ENCODE data around the gene POLR1F.

POLR1F gene, protein sequence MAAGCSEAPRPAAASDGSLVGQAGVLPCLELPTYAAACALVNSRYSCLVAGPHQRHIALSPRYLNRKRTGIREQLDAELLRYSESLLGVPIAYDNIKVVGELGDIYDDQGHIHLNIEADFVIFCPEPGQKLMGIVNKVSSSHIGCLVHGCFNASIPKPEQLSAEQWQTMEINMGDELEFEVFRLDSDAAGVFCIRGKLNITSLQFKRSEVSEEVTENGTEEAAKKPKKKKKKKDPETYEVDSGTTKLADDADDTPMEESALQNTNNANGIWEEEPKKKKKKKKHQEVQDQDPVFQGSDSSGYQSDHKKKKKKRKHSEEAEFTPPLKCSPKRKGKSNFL

DNA sequence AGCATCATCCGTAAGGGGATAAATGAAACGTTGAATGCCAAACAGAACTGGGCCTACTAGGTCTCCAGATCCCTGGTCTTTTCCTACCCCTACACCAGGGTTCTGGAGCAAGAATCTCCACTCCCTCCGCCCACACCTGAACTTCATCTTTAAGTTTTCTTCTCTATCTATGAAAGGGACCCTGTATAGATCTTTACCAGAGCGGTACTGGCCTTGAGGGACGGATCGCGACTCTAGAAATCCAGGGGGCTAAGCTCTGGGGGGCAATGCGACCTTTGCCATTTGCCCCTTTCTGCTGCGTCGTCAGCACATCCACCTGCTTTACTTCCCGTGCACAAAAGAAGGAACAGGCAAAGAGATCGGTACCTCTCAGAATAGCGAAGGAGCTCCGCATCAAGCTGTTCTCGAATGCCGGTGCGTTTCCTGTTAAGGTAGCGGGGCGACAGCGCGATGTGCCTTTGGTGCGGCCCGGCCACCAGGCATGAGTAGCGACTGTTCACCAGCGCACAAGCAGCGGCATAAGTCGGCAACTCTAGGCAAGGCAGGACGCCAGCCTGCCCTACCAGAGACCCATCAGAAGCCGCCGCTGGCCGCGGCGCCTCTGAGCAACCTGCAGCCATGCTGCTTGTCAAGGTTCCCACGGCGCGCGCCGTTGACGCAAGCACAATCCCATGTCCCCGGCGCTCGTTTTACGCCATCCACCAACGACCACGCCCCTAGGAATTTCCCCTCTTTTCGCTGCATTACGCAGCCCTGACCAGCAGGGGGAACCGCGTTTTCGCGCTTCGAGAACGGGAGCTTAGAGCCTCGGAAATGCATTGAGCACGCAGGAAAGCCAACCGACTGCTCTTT, at the start of gene POLR1F:
POLR1F (minus strand) TSS at position 641 of the 852 bp plus-strand sequence; CDS start at position 620, 21 bp downstream.
- POLR2A ChIA-PET: interaction anchor here (0.9 kb wide), 1 partner anchor 888 kb away, joined by 3 read pairs; no protein-coding TSS in a partner anchor

GRCh38 chr7:19754521-19755116, 45.8 kb upstream of the POLR1F start:
- TF ChIP-seq, protein P1, sequence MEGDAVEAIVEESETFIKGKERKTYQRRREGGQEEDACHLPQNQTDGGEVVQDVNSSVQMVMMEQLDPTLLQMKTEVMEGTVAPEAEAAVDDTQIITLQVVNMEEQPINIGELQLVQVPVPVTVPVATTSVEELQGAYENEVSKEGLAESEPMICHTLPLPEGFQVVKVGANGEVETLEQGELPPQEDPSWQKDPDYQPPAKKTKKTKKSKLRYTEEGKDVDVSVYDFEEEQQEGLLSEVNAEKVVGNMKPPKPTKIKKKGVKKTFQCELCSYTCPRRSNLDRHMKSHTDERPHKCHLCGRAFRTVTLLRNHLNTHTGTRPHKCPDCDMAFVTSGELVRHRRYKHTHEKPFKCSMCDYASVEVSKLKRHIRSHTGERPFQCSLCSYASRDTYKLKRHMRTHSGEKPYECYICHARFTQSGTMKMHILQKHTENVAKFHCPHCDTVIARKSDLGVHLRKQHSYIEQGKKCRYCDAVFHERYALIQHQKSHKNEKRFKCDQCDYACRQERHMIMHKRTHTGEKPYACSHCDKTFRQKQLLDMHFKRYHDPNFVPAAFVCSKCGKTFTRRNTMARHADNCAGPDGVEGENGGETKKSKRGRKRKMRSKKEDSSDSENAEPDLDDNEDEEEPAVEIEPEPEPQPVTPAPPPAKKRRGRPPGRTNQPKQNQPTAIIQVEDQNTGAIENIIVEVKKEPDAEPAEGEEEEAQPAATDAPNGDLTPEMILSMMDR (IDR thresholded peaks at IDR 0.05; ENCODE audit: insufficient read depth, low read length, missing control alignments): peak; percentile 41
- no peak for DNase-seq (ENCODE audit: low read depth, low spot score)
- ChIA-PET CTCF (interaction anchor here (0.7 to 6.6 kb wide), 19 partner anchors 10 to 1163 kb away, joined by 3 to 51 read pairs (median 4); no protein-coding TSS in a partner anchor), POLR2A (no interaction called here)
- H3K4me3 ChIP-seq (ENCODE audit: low read depth, low read length): no peak overlapping the region

More for the DNA sequence above, at the start of gene POLR1F:
- CTCF ChIA-PET: interaction anchor here (0.7 to 9.5 kb wide), 24 partner anchors 9 to 1112 kb away, joined by 3 to 378 read pairs (median 4); no protein-coding TSS in a partner anchor
- DNase-seq (ENCODE audit: low read depth, low spot score): peak; percentile 64
- peak within 1 kb of the TSS; percentile 93 for H3K4me3 ChIP-seq (ENCODE audit: low read depth, low read length)
- TF ChIP-seq, protein P1 (IDR thresholded peaks at IDR 0.05; ENCODE audit: insufficient read depth, low read length, missing control alignments): peak; percentile 96

- no peak for DNase-seq (ENCODE audit: low read depth, low spot score)
- POLR2A ChIA-PET: no interaction called here
These were observed 43.2 kb upstream of the POLR1F start for GRCh38 chr7:19752020-19752419.

GRCh38 chr7:19749658-19750057, 40.8 kb upstream of the POLR1F start:
- POLR2A ChIA-PET: no interaction called here
- TF ChIP-seq, protein P1 (IDR thresholded peaks at IDR 0.05; ENCODE audit: insufficient read depth, low read length, missing control alignments): no peak
- H3K4me3 ChIP-seq (ENCODE audit: low read depth, low read length): no peak overlapping the region
- no peak for DNase-seq (ENCODE audit: low read depth, low spot score)
- CTCF ChIA-PET: interaction anchor here (0.8 kb wide), 1 partner anchor 424 kb away, joined by 3 read pairs; no protein-coding TSS in a partner anchor

More at GRCh38 chr7:19752020-19752419, 43.2 kb upstream of the POLR1F start:
- H3K4me3 ChIP-seq (ENCODE audit: low read depth, low read length): no peak overlapping the region
- TF ChIP-seq, protein P1 (IDR thresholded peaks at IDR 0.05; ENCODE audit: insufficient read depth, low read length, missing control alignments): no peak
- CTCF ChIA-PET: interaction anchor here (0.9 to 2.1 kb wide), 5 partner anchors 38 to 846 kb away, joined by 3 to 10 read pairs (median 4); no protein-coding TSS in a partner anchor

DNA sequence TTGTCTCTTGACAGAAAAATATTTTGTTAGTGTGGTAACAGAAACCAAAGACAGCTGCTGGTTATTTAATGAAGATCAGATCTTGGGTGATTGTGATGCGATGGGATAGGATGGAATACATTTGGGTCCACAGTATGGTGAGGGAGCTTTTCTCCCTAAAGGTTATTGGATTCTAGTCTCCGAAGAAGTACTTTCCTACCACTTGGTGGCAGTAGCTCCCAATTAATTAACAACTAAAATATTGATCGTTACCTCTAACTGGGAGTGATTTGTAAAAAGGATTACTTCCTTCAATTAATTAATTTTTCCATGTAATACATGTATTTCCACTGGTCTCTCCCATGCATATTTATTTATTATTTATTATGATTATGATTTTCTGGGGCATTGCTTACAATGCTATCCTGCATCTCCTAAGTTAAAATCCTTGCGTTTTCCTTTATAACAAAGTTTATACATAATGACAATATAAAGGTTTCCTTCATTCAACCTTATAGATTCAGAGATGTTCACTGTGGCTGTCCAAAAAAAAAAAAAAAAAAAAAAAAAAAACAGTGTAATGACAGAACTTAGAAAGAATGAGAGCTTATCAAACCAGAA, 39.0 kb upstream of the POLR1F start:
- TF ChIP-seq, protein P1 (IDR thresholded peaks at IDR 0.05; ENCODE audit: insufficient read depth, low read length, missing control alignments): peak; percentile 29
- CTCF ChIA-PET: interaction anchor here (0.7 to 4.1 kb wide), 17 partner anchors 10 to 1506 kb away, joined by 3 to 88 read pairs (median 4); partner anchors contain the start of gene POLR1F
- POLR2A ChIA-PET: no interaction called here
- DNase-seq (ENCODE audit: low read depth, low spot score): no peak
- no peak overlapping the region for H3K4me3 ChIP-seq (ENCODE audit: low read depth, low read length)
